ENCODE results near the gene EPC1.
A peak's percentile ranks its signal among the peaks of the same experiment; 100 is the strongest.
"Not testable (repeated sequence)": the region's sequence is repeated elsewhere in the genome, so short reads cannot be mapped to it uniquely, and the experiment has no call there.

EPC1 gene

GRCh38 chr10:32271617-32272016 lies 75.3 kb downstream of the EPC1 start:
- DNase-seq (ENCODE audit: low spot score) = no peak

GRCh38 chr10:32269343-32270100 lies 77.4 kb downstream of the EPC1 start:
- no peak for DNase-seq (ENCODE audit: low spot score)

- DNase-seq (ENCODE audit: low spot score) = no peak
Measured at GRCh38 chr10:32268788-32269187, 78.2 kb downstream of the EPC1 start.

- DNase-seq (ENCODE audit: low spot score) = no peak
Measured at GRCh38 chr10:32266979-32267378, 80.0 kb downstream of the EPC1 start.

- DNase-seq (ENCODE audit: low spot score) = no peak
Measured at GRCh38 chr10:32266566-32266965, 80.4 kb downstream of the EPC1 start.

GRCh38 chr10:32265756-32266155 lies 81.2 kb downstream of the EPC1 start:
- no peak for DNase-seq (ENCODE audit: low spot score)

- no peak for DNase-seq (ENCODE audit: low spot score)
Measured at GRCh38 chr10:32263300-32263699, 83.7 kb downstream of the EPC1 start.

GRCh38 chr10:32259551-32259950 lies 87.4 kb downstream of the EPC1 start:
- no peak for DNase-seq (ENCODE audit: low spot score)

- DNase-seq (ENCODE audit: low spot score) = peak; percentile 54
Measured at GRCh38 chr10:32256613-32257437, 90.1 kb downstream of the EPC1 start.

GRCh38 chr10:32253821-32254220 lies 93.1 kb downstream of the EPC1 start:
- no peak for DNase-seq (ENCODE audit: low spot score)

GRCh38 chr10:32253276-32253675 lies 93.7 kb downstream of the EPC1 start:
- DNase-seq (ENCODE audit: low spot score) = no peak

- DNase-seq (ENCODE audit: low spot score) = not testable (repeated sequence)
Measured at GRCh38 chr10:32250489-32250888, 96.5 kb downstream of the EPC1 start.

- no peak for DNase-seq (ENCODE audit: low spot score)
Measured at GRCh38 chr10:32246685-32247084, 100.3 kb downstream of the EPC1 start.

- no peak for DNase-seq (ENCODE audit: low spot score)
Measured at GRCh38 chr10:32245760-32246159, 101.2 kb downstream of the EPC1 start.

GRCh38 chr10:32244421-32245207 lies 102.3 kb downstream of the EPC1 start:
- DNase-seq (ENCODE audit: low spot score) = no peak

GRCh38 chr10:32244011-32244410 lies 102.9 kb downstream of the EPC1 start:
- DNase-seq (ENCODE audit: low spot score) = no peak

GRCh38 chr10:32241946-32242345 lies 105.0 kb downstream of the EPC1 start:
- DNase-seq (ENCODE audit: low spot score) = no peak

- DNase-seq (ENCODE audit: low spot score) = no peak
Measured at GRCh38 chr10:32240471-32240870, 106.5 kb downstream of the EPC1 start.

GRCh38 chr10:32239769-32240168 lies 107.2 kb downstream of the EPC1 start:
- no peak for DNase-seq (ENCODE audit: low spot score)

- no peak for DNase-seq (ENCODE audit: low spot score)
Measured at GRCh38 chr10:32237644-32238345, 109.2 kb downstream of the EPC1 start.

- DNase-seq (ENCODE audit: low spot score) = no peak
Measured at GRCh38 chr10:32234471-32234870, 112.5 kb downstream of the EPC1 start.

- DNase-seq (ENCODE audit: low spot score) = not testable (repeated sequence)
Measured at GRCh38 chr10:32233375-32233774, 113.6 kb downstream of the EPC1 start.

Measured in COLO829 (cell line).